ENCODE measurements around the gene ZBP1. TPM values are rescaled to one million over a fixed set of nuclear protein-coding genes. Genes with fewer than 3 reads are reported as not detected.

The ZBP1 gene
- polyA plus RNA-seq, 4 donors = 0.37 to 2.7 (median 1.6) TPM

DNA sequence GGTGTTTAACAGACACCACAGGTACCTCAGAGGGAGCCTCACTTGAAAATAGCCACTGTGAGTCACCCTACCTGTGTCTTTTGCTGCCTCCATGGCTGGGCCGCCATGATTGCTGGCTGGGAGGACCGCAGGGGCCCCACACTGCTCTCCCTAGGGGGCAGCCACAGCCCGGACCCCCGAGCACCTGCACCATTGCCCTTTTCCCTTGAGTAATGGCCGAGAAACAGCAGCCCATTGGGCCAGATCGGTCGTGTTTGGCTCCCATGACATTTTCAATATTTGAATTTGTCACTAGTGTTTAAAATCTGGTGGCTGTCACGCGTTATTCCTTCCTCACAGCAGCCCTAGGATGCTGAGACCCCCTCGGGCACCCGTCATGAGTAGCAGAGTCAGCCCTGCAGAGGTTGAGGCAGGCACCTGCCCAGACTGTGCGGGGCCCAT lies 6.7 kb downstream of the ZBP1 start:
- no peaks in the 10 kb centered on the region for H3K27me3 ChIP-seq (ENCODE audit: control insufficient read depth in 3 of 3, insufficient read depth in 3 of 3, low read length in 3 of 3)
- 88 to 94% (median 90%) methylated on average over 12 of the region's 12 CpGs for WGBS, 3 donors
- DNase-seq (no peak), FAIRE-seq (no peak)
- no peaks in the 10 kb centered on the region for H3K9me3 ChIP-seq (ENCODE audit: control insufficient read depth in 2 of 2, insufficient read depth in 1 of 2, low read depth in 1 of 2, low read length in 1 of 2)
- no peak overlapping the region for H3K27ac ChIP-seq (ENCODE audit: low read depth in 1 of 3, low read length in 2 of 3)
- H3K4me3 ChIP-seq (ENCODE audit: low read depth in 1 of 3, low read length in 3 of 3) = no peak overlapping the region
- H3K4me1 ChIP-seq (ENCODE audit: control insufficient read depth in 3 of 3, insufficient read depth in 2 of 3, low read depth in 1 of 3, low read length in 2 of 3) = peaks cover 0 to 4% (median 0%) of the 10 kb centered on the region in 3 donors
- H3K36me3 ChIP-seq (ENCODE audit: control insufficient read depth in 3 of 3, insufficient read depth in 2 of 3, low read depth in 1 of 3, low read length in 3 of 3) = peaks cover 0 to 2% (median 0%) of the 10 kb centered on the region in 3 donors

GRCh38 chr20:57612916-57613315 lies 7.3 kb downstream of the ZBP1 start:
- FAIRE-seq = no peak
- no peak for DNase-seq
- H3K27me3 ChIP-seq (ENCODE audit: control insufficient read depth in 3 of 3, insufficient read depth in 3 of 3, low read length in 3 of 3) = no peaks in the 10 kb centered on the region
- H3K4me1 ChIP-seq (ENCODE audit: control insufficient read depth in 3 of 3, insufficient read depth in 2 of 3, low read depth in 1 of 3, low read length in 2 of 3) = peaks cover 0 to 3% (median 0%) of the 10 kb centered on the region in 3 donors
- H3K36me3 ChIP-seq (ENCODE audit: control insufficient read depth in 3 of 3, insufficient read depth in 2 of 3, low read depth in 1 of 3, low read length in 3 of 3) = peaks cover 0 to 2% (median 0%) of the 10 kb centered on the region in 3 donors
- 93% methylated on average over 7 of the region's 7 CpGs for WGBS, 3 donors
- no peak overlapping the region for H3K27ac ChIP-seq (ENCODE audit: low read depth in 1 of 3, low read length in 2 of 3)
- no peaks in the 10 kb centered on the region for H3K9me3 ChIP-seq (ENCODE audit: control insufficient read depth in 2 of 2, insufficient read depth in 1 of 2, low read depth in 1 of 2, low read length in 1 of 2)
- no peak overlapping the region for H3K4me3 ChIP-seq (ENCODE audit: low read depth in 1 of 3, low read length in 3 of 3)

DNA sequence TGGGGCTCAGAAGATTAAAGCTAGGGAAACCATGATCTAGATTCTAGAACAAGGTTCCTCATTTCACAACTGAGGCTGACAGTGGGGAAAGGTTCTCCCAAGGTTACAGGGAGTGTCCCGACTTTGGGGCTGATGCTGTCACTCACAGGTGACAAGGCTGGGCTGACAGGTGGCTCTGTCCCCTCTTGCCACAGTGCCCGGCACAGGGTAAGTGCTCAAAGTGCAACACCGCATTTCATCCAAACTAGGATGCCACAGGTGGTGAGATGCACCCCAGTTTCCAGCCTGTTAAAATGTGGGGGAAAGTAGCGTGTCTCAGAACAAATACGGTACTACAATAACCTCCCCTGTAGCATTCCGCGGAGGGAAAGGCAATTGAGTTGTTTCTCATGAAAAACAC lies 7.8 kb downstream of the ZBP1 start:
- no peaks in the 10 kb centered on the region for H3K9me3 ChIP-seq (ENCODE audit: control insufficient read depth in 2 of 2, insufficient read depth in 1 of 2, low read depth in 1 of 2, low read length in 1 of 2)
- WGBS, 3 donors = 65 to 85% (median 75%) methylated on average over 7 of the region's 7 CpGs
- no peak for DNase-seq
- H3K27ac ChIP-seq (ENCODE audit: low read depth in 1 of 3, low read length in 2 of 3) = no peak overlapping the region
- peaks cover 0 to 2% (median 0%) of the 10 kb centered on the region in 3 donors for H3K36me3 ChIP-seq (ENCODE audit: control insufficient read depth in 3 of 3, insufficient read depth in 2 of 3, low read depth in 1 of 3, low read length in 3 of 3)
- no peak overlapping the region for H3K4me3 ChIP-seq (ENCODE audit: low read depth in 1 of 3, low read length in 3 of 3)
- no peaks in the 10 kb centered on the region for H3K4me1 ChIP-seq (ENCODE audit: control insufficient read depth in 3 of 3, insufficient read depth in 2 of 3, low read depth in 1 of 3, low read length in 2 of 3)
- H3K27me3 ChIP-seq (ENCODE audit: control insufficient read depth in 3 of 3, insufficient read depth in 3 of 3, low read length in 3 of 3) = no peaks in the 10 kb centered on the region
- no peak for FAIRE-seq

DNA sequence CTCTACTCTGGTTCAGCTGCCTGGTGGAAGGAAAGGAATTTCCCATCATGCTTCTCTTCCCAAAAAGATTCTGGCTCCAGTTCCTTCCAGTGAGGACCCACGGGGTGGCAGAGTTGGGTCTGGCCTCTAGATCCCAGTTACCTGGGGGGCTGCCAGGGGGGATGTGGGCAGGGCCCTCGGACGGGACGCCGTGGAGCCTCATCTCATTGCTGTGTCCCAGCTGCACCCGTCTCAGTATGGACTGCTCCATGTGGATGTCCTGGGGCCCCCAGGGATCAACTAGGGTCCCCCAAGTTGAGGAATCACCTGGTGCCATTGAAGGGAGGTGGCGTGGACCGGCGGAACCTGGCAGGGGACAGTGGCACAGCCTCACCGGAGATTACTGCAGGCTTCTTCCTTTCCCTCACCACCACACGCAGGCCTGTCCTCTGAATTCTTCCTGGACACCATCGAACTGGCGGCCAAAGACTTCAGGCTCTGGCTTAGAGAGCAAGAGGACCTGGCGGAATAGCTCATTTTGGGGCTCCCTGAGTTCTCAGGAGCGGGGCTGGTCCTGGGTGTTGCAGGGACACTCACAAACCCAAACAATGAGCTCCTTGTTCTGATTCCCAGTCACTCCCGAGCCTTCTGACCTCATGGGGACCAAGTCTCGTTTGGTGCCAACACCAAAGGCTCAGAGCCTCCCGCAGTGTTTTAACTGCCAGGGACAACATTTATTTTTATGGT lies 8.5 kb downstream of the ZBP1 start:
- WGBS, 3 donors = 71 to 81% (median 72%) methylated on average over 18 of the region's 18 CpGs

DNA sequence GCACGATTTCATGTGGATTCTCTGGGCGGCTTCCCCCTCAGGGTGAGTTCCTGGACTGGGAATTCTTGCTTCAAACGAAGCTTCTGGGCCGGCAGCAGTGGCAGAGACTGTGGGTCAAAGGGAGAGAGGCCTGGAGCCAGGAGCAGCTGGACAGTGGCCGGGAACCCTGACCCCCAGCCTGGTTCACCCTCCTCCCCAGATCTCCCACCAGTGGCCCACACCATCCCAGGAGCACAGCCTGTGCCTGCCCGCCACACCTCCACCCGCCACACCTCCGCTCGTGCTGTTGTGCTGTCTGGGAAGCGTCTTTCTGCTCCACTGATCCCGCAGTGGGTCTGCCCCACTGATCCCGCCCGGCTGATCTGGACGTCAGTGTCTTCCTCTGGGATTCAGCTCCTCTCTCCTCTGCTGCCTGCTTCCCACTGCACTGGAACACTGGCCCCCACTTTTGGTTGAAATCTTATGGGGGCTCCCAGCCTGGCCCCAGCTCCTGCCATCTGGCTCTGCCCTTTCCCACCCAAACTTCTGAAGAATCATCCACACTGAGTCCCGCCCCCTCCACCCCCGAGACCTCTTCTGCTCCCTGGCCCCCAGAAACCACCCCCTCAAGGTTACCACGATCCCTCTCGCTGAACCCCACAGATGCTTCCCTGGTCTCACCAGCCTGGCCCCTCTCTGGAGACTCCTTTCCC lies 9.8 kb downstream of the ZBP1 start:
- H3K27me3 ChIP-seq (ENCODE audit: control insufficient read depth in 3 of 3, insufficient read depth in 3 of 3, low read length in 3 of 3) = no peaks in the 10 kb centered on the region
- DNase-seq (no peak), FAIRE-seq (no peak)
- H3K4me3 ChIP-seq (ENCODE audit: low read depth in 1 of 3, low read length in 3 of 3) = no peak overlapping the region
- peaks cover 0 to 2% (median 0%) of the 10 kb centered on the region in 3 donors for H3K36me3 ChIP-seq (ENCODE audit: control insufficient read depth in 3 of 3, insufficient read depth in 2 of 3, low read depth in 1 of 3, low read length in 3 of 3)
- peaks cover 0 to 9% (median 0%) of the 10 kb centered on the region in 3 donors for H3K4me1 ChIP-seq (ENCODE audit: control insufficient read depth in 3 of 3, insufficient read depth in 2 of 3, low read depth in 1 of 3, low read length in 2 of 3)
- H3K9me3 ChIP-seq (ENCODE audit: control insufficient read depth in 2 of 2, insufficient read depth in 1 of 2, low read depth in 1 of 2, low read length in 1 of 2) = no peaks in the 10 kb centered on the region
- WGBS, 3 donors = 84 to 91% (median 90%) methylated on average over 15 to 18 of the region's 18 CpGs
- H3K27ac ChIP-seq (ENCODE audit: low read depth in 1 of 3, low read length in 2 of 3) = no peak overlapping the region

More for the DNA sequence above, 8.5 kb downstream of the ZBP1 start:
- DNase-seq (no peak), FAIRE-seq (no peak)
- Histone ChIP-seq H3K9me3 (ENCODE audit: control insufficient read depth in 2 of 2, insufficient read depth in 1 of 2, low read depth in 1 of 2, low read length in 1 of 2) (no peaks in the 10 kb centered on the region), H3K36me3 (ENCODE audit: control insufficient read depth in 3 of 3, insufficient read depth in 2 of 3, low read depth in 1 of 3, low read length in 3 of 3) (peaks cover 0 to 2% (median 0%) of the 10 kb centered on the region in 3 donors), H3K27ac (ENCODE audit: low read depth in 1 of 3, low read length in 2 of 3) (no peak overlapping the region), H3K4me1 (ENCODE audit: control insufficient read depth in 3 of 3, insufficient read depth in 2 of 3, low read depth in 1 of 3, low read length in 2 of 3) (no peaks in the 10 kb centered on the region), H3K4me3 (ENCODE audit: low read depth in 1 of 3, low read length in 3 of 3) (no peak overlapping the region), H3K27me3 (ENCODE audit: control insufficient read depth in 3 of 3, insufficient read depth in 3 of 3, low read length in 3 of 3) (no peaks in the 10 kb centered on the region)

- no peak for FAIRE-seq
- peaks cover 0 to 13% (median under 1%) of the 10 kb centered on the region in 3 donors for H3K4me1 ChIP-seq (ENCODE audit: control insufficient read depth in 3 of 3, insufficient read depth in 2 of 3, low read depth in 1 of 3, low read length in 2 of 3)
- no peak overlapping the region for H3K27ac ChIP-seq (ENCODE audit: low read depth in 1 of 3, low read length in 2 of 3)
- peaks cover 0 to 2% (median 0%) of the 10 kb centered on the region in 3 donors for H3K36me3 ChIP-seq (ENCODE audit: control insufficient read depth in 3 of 3, insufficient read depth in 2 of 3, low read depth in 1 of 3, low read length in 3 of 3)
- 91 to 94% (median 92%) methylated on average over 8 of the region's 8 CpGs for WGBS, 3 donors
- no peaks in the 10 kb centered on the region for H3K27me3 ChIP-seq (ENCODE audit: control insufficient read depth in 3 of 3, insufficient read depth in 3 of 3, low read length in 3 of 3)
- no peaks in the 10 kb centered on the region for H3K9me3 ChIP-seq (ENCODE audit: control insufficient read depth in 2 of 2, insufficient read depth in 1 of 2, low read depth in 1 of 2, low read length in 1 of 2)
- no peak overlapping the region for H3K4me3 ChIP-seq (ENCODE audit: low read depth in 1 of 3, low read length in 3 of 3)
- DNase-seq = no peak
Observed at GRCh38 chr20:57609842-57610167, 10.4 kb downstream of the ZBP1 start.

- H3K4me3 ChIP-seq (ENCODE audit: low read depth in 1 of 3, low read length in 3 of 3) = no peak overlapping the region
- no peak for DNase-seq
Observed at GRCh38 chr20:57609086-57609841, 11.0 kb downstream of the ZBP1 start.

DNA sequence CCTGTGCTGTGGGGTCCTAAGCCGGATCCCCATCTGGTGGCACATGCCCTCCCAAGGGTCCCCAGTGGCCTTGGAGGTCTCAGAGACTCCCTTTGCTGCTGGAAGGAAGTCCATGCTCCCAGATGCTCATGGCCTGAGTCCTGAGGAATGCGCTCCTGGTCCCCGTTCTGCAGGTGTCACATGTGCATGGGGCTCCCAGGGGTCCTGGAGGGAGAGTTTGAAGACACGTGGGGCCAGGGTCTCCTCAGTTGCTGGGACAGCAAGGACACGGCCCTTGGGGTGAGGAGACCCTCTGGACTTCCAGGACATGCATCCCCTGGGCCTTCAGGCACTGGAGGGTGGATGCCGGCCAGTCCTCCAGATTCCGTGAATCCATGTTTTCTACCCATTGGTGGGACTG lies 11.7 kb downstream of the ZBP1 start:
- 76 to 94% (median 82%) methylated on average over 7 of the region's 7 CpGs for WGBS, 3 donors
- no peak for FAIRE-seq

More at GRCh38 chr20:57609086-57609841, 11.0 kb downstream of the ZBP1 start:
- FAIRE-seq = no peak
- Histone ChIP-seq H3K4me1 (ENCODE audit: control insufficient read depth in 3 of 3, insufficient read depth in 2 of 3, low read depth in 1 of 3, low read length in 2 of 3) (peaks cover 0 to 19% (median 4%) of the 10 kb centered on the region in 3 donors), H3K27me3 (ENCODE audit: control insufficient read depth in 3 of 3, insufficient read depth in 3 of 3, low read length in 3 of 3) (no peaks in the 10 kb centered on the region), H3K27ac (ENCODE audit: low read depth in 1 of 3, low read length in 2 of 3) (no peak overlapping the region), H3K36me3 (ENCODE audit: control insufficient read depth in 3 of 3, insufficient read depth in 2 of 3, low read depth in 1 of 3, low read length in 3 of 3) (no peaks in the 10 kb centered on the region), H3K9me3 (ENCODE audit: control insufficient read depth in 2 of 2, insufficient read depth in 1 of 2, low read depth in 1 of 2, low read length in 1 of 2) (no peaks in the 10 kb centered on the region)
- WGBS, 3 donors = 86 to 88% (median 87%) methylated on average over 16 of the region's 16 CpGs

More for the DNA sequence above, 11.7 kb downstream of the ZBP1 start:
- Histone ChIP-seq H3K4me3 (ENCODE audit: low read depth in 1 of 3, low read length in 3 of 3) (no peak overlapping the region), H3K9me3 (ENCODE audit: control insufficient read depth in 2 of 2, insufficient read depth in 1 of 2, low read depth in 1 of 2, low read length in 1 of 2) (peaks cover 0 to 2% of the 10 kb centered on the region in 2 donors), H3K27ac (ENCODE audit: low read depth in 1 of 3, low read length in 2 of 3) (no peak overlapping the region), H3K4me1 (ENCODE audit: control insufficient read depth in 3 of 3, insufficient read depth in 2 of 3, low read depth in 1 of 3, low read length in 2 of 3) (peaks cover 0 to 24% (median 4%) of the 10 kb centered on the region in 3 donors), H3K27me3 (ENCODE audit: control insufficient read depth in 3 of 3, insufficient read depth in 3 of 3, low read length in 3 of 3) (no peaks in the 10 kb centered on the region), H3K36me3 (ENCODE audit: control insufficient read depth in 3 of 3, insufficient read depth in 2 of 3, low read depth in 1 of 3, low read length in 3 of 3) (no peaks in the 10 kb centered on the region)
- DNase-seq = no peak
